DMS153 treated with DMSO at 0.1 percent for 48 hours (cell line): Measurements from ENCODE around the gene MIEF2.
"Not testable (repeated sequence)": the region's sequence is repeated elsewhere in the genome, so short reads cannot be mapped to it uniquely, and the experiment has no call there.

Experiments
- DNase-seq: peaks from one replicate; lab custom pipeline; 2025; ENCODE audit not compliant: unreplicated experiment; lab: John Stamatoyannopoulos, UW

The MIEF2 gene, protein sequence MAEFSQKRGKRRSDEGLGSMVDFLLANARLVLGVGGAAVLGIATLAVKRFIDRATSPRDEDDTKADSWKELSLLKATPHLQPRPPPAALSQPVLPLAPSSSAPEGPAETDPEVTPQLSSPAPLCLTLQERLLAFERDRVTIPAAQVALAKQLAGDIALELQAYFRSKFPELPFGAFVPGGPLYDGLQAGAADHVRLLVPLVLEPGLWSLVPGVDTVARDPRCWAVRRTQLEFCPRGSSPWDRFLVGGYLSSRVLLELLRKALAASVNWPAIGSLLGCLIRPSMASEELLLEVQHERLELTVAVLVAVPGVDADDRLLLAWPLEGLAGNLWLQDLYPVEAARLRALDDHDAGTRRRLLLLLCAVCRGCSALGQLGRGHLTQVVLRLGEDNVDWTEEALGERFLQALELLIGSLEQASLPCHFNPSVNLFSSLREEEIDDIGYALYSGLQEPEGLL

GRCh38 chr17:18260332-18261145, at the start of gene MIEF2:
MIEF2 (plus strand) TSS chr17:18260662; CDS start chr17:18262721, 2,059 bp downstream.
- DNase-seq, result peak; percentile 41

- DNase-seq, result no peak
Measured at GRCh38 chr17:18213666-18214270, 46.7 kb upstream of the MIEF2 start.

- not testable (repeated sequence) for DNase-seq
Measured at GRCh38 chr17:18216906-18217305, 43.6 kb upstream of the MIEF2 start.

GRCh38 chr17:18217412-18218015, 42.9 kb upstream of the MIEF2 start:
- peak; percentile 4 for DNase-seq

DNA sequence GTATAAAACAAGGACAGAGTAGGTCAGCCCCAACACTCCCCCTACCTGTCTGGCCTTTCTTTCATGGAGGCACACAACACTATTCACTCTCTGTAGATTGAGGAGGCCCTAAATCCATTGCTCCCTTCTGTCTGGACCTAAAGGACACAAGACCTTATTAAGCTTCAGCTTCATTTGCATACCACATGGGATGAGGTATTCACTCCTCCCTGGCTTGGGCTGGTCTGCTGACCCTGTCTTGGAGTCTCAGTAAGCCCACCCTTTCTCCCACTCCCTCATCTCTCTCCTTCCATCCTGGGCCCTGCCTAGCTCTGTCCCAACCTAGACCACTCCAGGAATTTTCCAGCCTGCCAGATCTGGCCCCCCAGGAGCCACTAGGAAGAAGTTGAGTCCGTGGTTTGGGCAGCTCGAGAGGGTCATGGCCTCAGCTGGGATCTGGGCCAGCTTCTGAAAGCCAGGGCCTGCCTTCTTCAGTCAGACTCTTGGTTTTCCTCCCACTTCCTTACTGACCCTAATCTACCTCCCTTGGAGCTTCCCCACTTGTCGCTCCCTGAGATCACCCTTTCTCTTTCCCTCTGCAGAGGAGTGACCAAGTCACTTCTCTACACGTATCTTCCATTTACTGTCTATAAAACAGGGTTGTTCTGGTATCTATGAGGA, 41.6 kb upstream of the MIEF2 start:
- DNase-seq, result no peak

DNA sequence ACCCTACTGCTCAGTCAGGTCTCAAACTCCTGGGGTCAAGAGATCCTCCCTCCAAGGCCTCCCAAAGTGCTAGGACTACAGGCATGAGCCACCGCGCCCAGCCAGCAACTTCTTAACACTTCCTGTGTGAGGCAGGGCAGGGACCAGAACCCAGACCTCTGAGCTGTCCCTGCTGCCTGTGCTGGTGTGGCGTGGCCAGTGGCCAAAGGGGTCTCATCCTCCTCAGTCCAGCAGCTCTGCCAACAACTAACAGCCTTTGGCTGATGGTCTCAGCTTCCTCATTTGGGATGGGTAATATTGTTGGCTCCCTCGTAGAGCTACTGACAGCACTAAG, 36.4 kb upstream of the MIEF2 start:
- no peak for DNase-seq

DNA sequence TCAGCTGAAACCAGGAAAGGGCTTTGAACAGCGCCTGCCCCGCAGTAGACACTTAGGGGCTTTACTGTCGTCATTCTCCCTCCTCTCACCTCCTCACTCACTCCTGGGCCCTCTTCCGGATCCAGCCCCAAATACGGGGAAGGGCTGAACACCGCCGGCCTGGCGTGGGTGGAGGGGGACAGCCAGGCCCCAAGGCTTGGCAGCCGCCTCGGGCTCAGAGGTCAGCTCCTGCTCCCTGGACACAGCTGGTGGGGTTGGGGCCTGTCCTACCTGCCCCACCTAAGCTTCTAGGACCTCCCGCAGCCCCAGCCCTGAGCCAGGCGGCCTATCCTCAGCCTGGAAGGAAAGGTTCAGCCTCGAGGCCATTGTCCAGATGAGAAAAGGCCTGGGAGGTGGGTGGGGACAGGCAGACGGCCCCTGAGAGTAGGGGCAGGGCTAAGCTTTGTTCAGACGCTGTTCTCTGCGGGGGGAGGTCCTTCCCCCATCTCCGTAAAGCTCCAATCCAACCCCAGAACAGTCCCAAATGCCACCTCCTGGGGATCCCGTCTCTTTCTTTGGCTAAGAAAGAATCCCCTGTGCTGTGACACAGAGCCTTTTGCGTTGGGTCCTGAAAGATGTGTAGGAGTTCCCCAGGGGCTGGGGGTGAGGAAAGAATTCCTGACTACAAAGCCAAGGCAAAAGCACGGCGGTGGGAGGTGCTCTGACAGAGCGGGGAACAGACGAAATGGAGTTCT, 35.9 kb upstream of the MIEF2 start:
- DNase-seq, result no peak

DNA sequence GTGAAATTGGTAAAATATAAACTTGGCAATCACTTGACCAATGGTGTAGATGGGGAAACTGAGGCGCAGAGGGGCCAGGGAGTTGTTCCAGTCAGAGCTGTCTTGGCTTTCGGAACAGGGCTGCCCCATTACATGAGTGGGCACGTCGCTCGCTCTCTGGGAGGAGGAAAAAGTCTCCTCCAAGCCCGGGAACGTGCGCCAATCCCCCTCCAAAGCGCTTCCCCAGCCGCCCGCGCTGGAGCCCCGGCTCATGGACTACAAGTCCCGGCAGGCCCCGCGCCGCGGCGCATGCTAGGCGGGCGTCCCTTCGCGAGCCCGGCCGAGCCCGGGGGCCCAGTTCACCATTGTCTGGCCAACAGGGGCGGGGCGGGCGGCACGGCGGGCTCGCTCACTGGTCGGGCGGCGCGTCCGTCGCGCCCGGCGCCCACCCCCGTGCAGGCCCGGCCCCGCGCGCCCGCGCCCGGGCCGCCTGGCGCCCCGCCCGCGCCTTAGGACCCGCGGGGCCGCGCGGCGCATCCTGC, 35.3 kb upstream of the MIEF2 start, which contains the start of gene LLGL1:
LLGL1 (plus strand) TSS at position 515 of the 521 bp plus-strand sequence. CDS start 48 bp downstream, outside the sequence.
- DNase-seq, result peak; percentile 14

DNA sequence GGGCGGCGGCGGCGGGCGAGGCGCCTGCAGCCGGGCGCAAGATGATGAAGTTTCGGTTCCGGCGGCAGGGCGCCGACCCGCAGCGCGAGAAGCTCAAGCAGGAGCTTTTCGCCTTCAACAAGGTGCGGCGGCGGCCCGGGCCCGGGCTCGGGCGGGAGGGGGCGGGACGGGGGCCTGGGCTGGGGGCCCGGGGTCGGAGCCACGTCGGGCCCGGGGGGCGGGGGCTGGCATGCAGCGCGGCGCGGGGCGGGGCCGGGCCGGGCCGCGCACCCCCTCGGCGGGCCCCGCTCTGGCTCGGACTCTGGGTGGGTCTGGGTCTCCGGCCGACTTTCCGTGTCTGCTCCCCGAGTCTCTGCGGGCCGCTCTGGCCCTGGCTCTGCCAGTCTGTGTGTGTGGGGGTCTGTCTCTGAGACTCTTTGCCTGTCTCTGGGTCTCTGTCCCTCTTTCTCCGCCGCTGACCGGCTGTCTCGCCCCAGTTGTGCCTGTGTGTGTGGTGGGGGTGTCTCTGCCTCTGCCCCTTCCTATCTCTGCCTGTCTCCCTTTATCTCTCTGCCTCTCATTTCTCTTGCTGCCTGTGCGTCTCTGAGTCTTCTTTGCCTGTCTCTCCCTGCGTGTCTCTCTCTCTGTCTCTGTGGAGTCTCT, 34.7 kb upstream of the MIEF2 start:
- no peak for DNase-seq

- no peak for DNase-seq
Measured at GRCh38 chr17:18226284-18226945, 34.0 kb upstream of the MIEF2 start.

DNA sequence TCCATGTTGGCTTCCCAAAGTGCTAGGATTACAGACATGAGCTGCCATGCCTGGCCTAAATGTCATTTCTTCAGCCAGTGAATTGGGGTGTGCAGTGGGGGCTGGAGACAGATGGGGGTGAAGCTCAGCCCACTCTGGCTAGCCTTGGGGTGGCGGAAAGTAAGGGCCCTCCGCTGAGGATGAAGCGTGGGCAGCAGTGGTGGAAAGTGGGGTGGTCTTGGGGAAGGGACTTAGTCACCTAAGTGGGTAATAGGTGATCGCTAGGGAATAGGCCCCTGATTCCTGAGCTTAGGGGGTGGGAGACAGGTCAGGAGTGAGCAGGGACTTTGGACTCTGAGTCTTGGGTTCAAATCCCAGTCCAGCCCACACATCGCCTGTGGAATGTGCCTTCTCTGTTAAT, 32.8 kb upstream of the MIEF2 start:
- no peak for DNase-seq

- no peak for DNase-seq
Measured at GRCh38 chr17:18228176-18228682, 32.2 kb upstream of the MIEF2 start.

GRCh38 chr17:18229254-18229653, 31.2 kb upstream of the MIEF2 start:
- no peak for DNase-seq

DNA sequence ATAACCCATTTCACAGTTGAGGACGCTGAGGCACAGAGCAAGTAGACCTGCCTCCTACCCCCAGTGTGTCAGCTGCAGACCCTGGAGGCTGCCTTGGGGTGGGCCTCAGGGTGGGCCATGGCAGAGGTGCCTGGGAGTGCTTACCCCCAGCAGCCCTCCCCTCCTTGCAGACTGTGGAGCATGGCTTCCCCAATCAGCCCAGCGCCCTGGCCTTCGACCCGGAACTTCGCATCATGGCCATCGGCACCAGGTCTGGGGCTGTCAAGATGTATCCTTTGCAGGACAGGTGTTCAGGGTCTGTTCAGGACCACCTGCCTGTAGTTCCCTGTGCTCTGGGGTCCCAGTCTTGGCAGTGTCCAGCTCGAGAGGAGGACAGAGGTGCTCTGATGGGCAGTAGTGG, 30.7 kb upstream of the MIEF2 start:
- no peak for DNase-seq

GRCh38 chr17:18230288-18231141, 29.9 kb upstream of the MIEF2 start:
- DNase-seq, result no peak

DNA sequence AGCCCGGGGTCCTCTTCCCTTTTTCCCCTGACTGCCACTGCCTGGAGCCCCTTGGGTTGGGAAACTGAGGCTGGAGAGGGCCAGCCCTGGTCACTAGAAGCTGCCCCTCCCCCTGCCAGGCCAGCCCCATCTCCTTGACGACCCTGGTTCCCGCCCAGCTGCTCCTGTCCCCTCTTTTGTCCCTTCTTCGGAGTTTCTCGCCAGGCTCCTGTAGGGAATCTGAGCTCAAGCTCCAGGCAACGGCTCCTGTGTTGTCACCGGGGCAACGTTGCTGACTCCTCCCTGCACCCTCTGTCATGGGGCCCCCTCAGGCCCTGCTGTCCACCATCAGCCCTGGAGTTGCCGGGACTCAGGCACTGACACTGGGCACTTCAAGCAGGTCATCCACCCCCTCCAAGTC, 29.3 kb upstream of the MIEF2 start:
- DNase-seq, result no peak

- DNase-seq, result no peak
Measured at GRCh38 chr17:18233803-18234518, 26.5 kb upstream of the MIEF2 start.
